ENCODE data around the gene LTBP1.

LTBP1 gene

DNA sequence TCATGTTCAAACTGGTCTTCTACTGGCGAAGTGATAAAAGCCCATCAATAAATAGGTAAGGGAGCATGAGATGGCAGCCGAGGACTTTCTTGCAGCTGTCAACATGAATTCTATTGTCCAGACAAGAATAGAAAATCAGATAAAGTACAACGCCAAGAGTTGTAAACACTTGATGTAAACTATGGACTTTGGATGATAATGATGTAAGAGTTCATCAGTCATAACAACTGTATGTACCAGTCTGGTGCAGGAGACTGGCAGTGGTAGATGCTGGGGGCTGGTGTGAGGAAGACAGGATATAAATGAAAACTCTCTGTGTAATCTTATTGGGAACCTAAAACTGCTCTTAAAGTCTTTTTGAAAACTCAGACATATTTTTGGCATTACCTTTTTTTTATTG is 373.8 kb downstream of the LTBP1 start:
- ChIA-PET POLR2A (ENCODE audit: low non-redundant PET) (no interaction called here), CTCF (interaction anchor here (0.7 kb wide), 2 partner anchors 186 to 204 kb away, joined by 3 to 9 read pairs; no protein-coding TSS in a partner anchor)
- H3K27ac ChIP-seq = no peak overlapping the region
- no peak for TF ChIP-seq CTCF (conservative IDR thresholded peaks at IDR 0.05; ENCODE audit: low read depth)
- no peak for DNase-seq (ENCODE audit: low spot score)

GRCh38 chr2:33321236-33321771 is 374.6 kb downstream of the LTBP1 start:
- no peak for DNase-seq (ENCODE audit: low spot score)
- TF ChIP-seq CTCF (conservative IDR thresholded peaks at IDR 0.05; ENCODE audit: low read depth) = no peak
- no peak overlapping the region for H3K27ac ChIP-seq
- POLR2A ChIA-PET (ENCODE audit: low non-redundant PET) = no interaction called here
- CTCF ChIA-PET = interaction anchor here (0.7 to 1.0 kb wide), 3 partner anchors 8 to 203 kb away, joined by 3 to 9 read pairs (median 3); no protein-coding TSS in a partner anchor

- ChIA-PET POLR2A (ENCODE audit: low non-redundant PET) (no interaction called here), CTCF (interaction anchor here (1.0 kb wide), 1 partner anchor 9 kb away, joined by 3 read pairs; no protein-coding TSS in a partner anchor)
- no peak overlapping the region for H3K27ac ChIP-seq
- TF ChIP-seq CTCF (conservative IDR thresholded peaks at IDR 0.05; ENCODE audit: low read depth) = no peak
- DNase-seq (ENCODE audit: low spot score) = no peak
These were observed 375.2 kb downstream of the LTBP1 start for GRCh38 chr2:33321876-33322483.

DNA sequence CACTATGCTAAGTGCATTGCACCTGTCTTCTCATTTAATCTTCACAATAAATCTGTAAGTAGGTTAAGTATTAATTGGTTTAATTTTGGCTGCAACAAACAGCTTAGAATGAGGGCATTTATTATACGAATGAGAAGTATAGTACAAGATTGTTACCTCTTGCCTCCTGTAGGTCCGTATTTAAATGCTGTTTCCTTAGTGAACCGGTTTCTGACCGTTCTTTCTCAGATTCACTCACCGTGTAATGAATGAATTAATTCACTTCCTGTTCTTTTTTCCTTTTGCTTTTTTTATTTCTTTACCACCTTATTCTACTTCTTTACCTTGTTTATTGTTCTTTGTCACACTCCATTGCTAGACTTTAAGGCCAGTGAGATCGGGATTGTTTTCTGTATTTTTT is 375.9 kb downstream of the LTBP1 start:
- no peak for TF ChIP-seq CTCF (conservative IDR thresholded peaks at IDR 0.05; ENCODE audit: low read depth)
- no peak overlapping the region for H3K27ac ChIP-seq
- no peak for DNase-seq (ENCODE audit: low spot score)
- POLR2A ChIA-PET (ENCODE audit: low non-redundant PET) = no interaction called here
- CTCF ChIA-PET = interaction anchor here (0.6 kb wide), 1 partner anchor 507 kb away, joined by 5 read pairs; no protein-coding TSS in a partner anchor

DNA sequence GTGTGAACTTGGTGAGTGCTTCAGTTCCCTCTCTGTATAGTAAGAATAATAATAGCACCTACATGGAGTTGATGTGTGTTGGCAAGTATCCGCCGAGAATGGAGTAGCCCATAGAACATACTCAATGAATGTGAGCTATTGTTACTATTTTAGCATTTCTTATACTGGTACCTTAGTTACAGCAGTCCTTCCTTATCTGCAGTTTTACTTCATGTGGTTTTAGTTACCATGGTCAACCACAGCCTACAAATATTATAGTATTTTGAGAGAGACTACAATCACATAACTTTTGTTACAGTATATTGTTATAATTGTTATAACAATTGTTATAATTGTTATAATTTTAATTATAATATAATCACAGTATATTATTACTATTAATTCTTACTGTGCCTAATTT is 377.2 kb downstream of the LTBP1 start:
- no peak overlapping the region for H3K27ac ChIP-seq
- no peak for DNase-seq (ENCODE audit: low spot score)
- CTCF ChIA-PET = no interaction called here
- POLR2A ChIA-PET (ENCODE audit: low non-redundant PET) = no interaction called here
- no peak for TF ChIP-seq CTCF (conservative IDR thresholded peaks at IDR 0.05; ENCODE audit: low read depth)

DNA sequence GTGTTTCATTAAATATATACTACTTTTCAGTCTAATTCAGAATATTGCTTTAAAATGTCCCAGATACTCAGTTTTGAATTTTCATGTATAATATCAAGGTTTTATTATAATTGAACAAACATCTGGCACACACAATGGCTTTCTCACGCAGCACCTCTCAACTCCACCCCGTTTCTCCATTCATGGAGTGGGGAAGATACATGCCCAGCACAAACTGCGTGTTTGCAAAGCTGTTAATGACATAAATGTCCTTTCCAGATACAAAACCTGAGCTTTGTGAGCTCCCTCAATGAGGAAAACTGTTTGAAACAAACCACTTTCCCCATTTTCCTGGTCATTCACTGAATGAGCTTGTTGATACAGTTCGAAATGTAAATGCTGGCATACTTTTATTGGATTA is 379.3 kb downstream of the LTBP1 start:
- CTCF ChIA-PET = no interaction called here
- POLR2A ChIA-PET (ENCODE audit: low non-redundant PET) = no interaction called here
- TF ChIP-seq CTCF (conservative IDR thresholded peaks at IDR 0.05; ENCODE audit: low read depth) = no peak
- no peak for DNase-seq (ENCODE audit: low spot score)
- H3K27ac ChIP-seq = no peak overlapping the region

All from RWPE1 (cell line).